ENCODE measurements around the gene RASA2. TPM values are rescaled to one million over a fixed set of nuclear protein-coding genes. Genes with fewer than 3 reads are reported as not detected.

Gene RASA2, protein sequence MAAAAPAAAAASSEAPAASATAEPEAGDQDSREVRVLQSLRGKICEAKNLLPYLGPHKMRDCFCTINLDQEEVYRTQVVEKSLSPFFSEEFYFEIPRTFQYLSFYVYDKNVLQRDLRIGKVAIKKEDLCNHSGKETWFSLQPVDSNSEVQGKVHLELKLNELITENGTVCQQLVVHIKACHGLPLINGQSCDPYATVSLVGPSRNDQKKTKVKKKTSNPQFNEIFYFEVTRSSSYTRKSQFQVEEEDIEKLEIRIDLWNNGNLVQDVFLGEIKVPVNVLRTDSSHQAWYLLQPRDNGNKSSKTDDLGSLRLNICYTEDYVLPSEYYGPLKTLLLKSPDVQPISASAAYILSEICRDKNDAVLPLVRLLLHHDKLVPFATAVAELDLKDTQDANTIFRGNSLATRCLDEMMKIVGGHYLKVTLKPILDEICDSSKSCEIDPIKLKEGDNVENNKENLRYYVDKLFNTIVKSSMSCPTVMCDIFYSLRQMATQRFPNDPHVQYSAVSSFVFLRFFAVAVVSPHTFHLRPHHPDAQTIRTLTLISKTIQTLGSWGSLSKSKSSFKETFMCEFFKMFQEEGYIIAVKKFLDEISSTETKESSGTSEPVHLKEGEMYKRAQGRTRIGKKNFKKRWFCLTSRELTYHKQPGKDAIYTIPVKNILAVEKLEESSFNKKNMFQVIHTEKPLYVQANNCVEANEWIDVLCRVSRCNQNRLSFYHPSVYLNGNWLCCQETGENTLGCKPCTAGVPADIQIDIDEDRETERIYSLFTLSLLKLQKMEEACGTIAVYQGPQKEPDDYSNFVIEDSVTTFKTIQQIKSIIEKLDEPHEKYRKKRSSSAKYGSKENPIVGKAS
- total RNA-seq: 10 to 100 TPM in 3 of 4 donors, 1 to 10 TPM in 1; 9.1 to 12.8 (median 10.6) TPM

DNA sequence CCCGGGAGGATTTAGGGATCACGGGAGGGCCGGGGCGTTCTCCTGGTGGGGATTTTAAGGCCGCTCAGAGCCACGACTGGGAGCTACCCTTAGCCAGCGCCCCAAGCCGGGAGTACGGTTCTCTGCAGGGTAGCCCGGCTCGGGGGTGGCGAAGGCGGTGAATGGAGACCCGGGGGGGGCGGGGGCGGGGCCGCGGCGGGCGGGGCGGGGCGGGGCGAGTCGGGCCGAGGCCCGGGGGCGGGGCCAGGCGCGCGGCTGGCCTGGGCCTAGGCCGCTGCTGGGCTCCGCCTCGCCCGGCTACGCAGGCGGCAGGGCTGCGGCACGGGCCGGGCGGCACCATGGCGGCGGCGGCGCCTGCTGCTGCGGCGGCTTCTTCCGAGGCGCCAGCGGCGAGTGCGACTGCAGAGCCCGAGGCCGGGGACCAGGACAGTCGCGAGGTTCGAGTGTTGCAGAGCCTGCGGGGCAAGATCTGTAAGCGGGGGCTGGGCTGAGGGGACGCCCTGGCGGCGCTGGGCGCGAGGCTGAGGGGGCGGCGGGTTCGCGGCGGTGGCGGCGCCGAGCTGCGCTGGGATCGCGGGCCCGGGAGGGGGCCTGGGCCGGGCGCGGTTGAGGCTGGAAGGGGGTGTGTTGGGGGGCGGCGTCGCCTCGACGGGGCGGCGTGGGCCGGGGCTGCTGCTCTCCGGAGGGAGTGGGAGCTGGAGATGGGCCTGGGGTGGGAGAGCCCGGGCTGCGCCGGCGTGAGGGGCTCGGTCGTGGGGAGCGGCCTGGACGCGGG is at the start of gene RASA2:
Gene RASA2, plus strand, starts transcription at position 282 of the 775 bp plus-strand sequence. Its CDS starts 57 bp downstream, at position 339.
- Histone ChIP-seq H3K9me3 (no peaks in the 10 kb centered on the region), H3K27me3 (no peaks in the 10 kb centered on the region), H3K36me3 (no peaks in the 10 kb centered on the region), H3K4me3 (peak within 1 kb of the TSS; percentile 75 to 96 (median 92)), H3K27ac (replicated peaks in 1 of 4) (peak within 1 kb of the TSS; percentile 92 to 98 (median 96)), H3K4me1 (peaks cover 5 to 28% (median 19%) of the 10 kb centered on the region in 4 donors)
- intact Hi-C loops (cut with DNase I): no loop called here
- 0% methylated on average over 18 of the region's 96 CpGs for WGBS
- peak; percentile 34 for TF ChIP-seq POLR2A (IDR thresholded peaks at IDR 0.05; ENCODE audit: low read depth)
- TF ChIP-seq EP300 (IDR thresholded peaks at IDR 0.05): no peak
- TF ChIP-seq, protein P1, sequence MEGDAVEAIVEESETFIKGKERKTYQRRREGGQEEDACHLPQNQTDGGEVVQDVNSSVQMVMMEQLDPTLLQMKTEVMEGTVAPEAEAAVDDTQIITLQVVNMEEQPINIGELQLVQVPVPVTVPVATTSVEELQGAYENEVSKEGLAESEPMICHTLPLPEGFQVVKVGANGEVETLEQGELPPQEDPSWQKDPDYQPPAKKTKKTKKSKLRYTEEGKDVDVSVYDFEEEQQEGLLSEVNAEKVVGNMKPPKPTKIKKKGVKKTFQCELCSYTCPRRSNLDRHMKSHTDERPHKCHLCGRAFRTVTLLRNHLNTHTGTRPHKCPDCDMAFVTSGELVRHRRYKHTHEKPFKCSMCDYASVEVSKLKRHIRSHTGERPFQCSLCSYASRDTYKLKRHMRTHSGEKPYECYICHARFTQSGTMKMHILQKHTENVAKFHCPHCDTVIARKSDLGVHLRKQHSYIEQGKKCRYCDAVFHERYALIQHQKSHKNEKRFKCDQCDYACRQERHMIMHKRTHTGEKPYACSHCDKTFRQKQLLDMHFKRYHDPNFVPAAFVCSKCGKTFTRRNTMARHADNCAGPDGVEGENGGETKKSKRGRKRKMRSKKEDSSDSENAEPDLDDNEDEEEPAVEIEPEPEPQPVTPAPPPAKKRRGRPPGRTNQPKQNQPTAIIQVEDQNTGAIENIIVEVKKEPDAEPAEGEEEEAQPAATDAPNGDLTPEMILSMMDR (IDR thresholded peaks at IDR 0.05): no peak
- peak; percentile 51 to 74 for TF ChIP-seq POLR2AphosphoS5 (IDR thresholded peaks at IDR 0.05)
- DNase-seq (ENCODE audit: extremely low spot score): no peak

DNA sequence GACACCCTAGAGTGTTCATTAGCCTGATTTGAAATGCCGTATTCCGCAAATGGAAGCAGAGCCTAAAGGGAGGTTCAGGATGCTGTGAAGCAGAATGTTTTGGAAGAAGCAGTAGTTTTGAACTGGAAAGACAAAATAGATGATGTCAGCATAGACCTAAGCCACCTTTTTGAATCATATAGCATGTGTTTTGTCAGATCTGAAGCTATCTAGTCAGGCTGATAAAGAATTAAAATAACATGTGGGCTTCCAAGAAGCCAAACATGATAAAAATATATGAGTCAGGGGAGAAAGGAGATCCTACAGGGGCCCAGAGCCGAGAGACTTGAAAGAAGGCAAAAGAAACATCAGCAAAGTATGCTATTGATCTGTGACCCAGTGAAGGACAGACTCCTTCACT is 47.2 kb upstream of the RASA2 start:
- H3K27ac ChIP-seq (replicated peaks in 1 of 4): peak overlapping the region; percentile 80 to 86 (median 82)
- H3K4me1 ChIP-seq: peaks cover 57 to 94% (median 89%) of the 10 kb centered on the region in 4 donors
- TF ChIP-seq EP300 (IDR thresholded peaks at IDR 0.05) (no peak), POLR2AphosphoS5 (IDR thresholded peaks at IDR 0.05) (no peak), POLR2A (IDR thresholded peaks at IDR 0.05; ENCODE audit: low read depth) (no peak)
- TF ChIP-seq, protein P1 (IDR thresholded peaks at IDR 0.05): no peak
- no peaks in the 10 kb centered on the region for H3K9me3 ChIP-seq
- no peaks in the 10 kb centered on the region for H3K27me3 ChIP-seq
- WGBS: 84% methylated on average over 3 of the region's 3 CpGs
- peaks cover 11 to 35% (median 24%) of the 10 kb centered on the region in 4 donors for H3K36me3 ChIP-seq
- DNase-seq (ENCODE audit: extremely low spot score): no peak
- intact Hi-C loops (cut with DNase I): no loop called here
- no peak overlapping the region for H3K4me3 ChIP-seq

DNA sequence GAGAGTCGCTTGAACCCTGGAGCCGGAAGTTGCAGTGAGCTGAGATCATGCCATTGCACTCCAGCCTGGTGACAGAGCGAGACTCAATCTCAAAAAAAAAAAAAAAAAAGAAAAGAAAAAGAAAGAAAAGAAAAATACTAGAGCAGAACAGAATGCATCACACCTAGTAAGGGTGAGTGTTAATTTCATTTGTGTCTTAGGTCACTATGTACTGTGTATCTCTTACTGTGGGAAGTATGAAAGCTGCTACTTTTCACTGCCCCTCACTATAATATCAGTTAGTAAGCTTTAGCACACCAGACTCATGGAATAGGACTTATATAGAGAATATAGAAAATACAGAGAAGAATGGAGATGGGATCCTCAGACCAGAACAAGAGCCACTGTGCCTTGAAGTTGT is 45.9 kb upstream of the RASA2 start:
- Histone ChIP-seq H3K27me3 (no peaks in the 10 kb centered on the region), H3K4me1 (peaks cover 60 to 96% (median 84%) of the 10 kb centered on the region in 4 donors), H3K9me3 (no peaks in the 10 kb centered on the region), H3K4me3 (no peak overlapping the region), H3K27ac (replicated peaks in 1 of 4) (peak overlapping the region; percentile 80 to 86 (median 82)), H3K36me3 (peaks cover 11 to 47% (median 34%) of the 10 kb centered on the region in 4 donors)
- TF ChIP-seq POLR2A (IDR thresholded peaks at IDR 0.05; ENCODE audit: low read depth) (no peak), EP300 (IDR thresholded peaks at IDR 0.05) (no peak), POLR2AphosphoS5 (IDR thresholded peaks at IDR 0.05) (no peak)
- TF ChIP-seq, protein P1 (IDR thresholded peaks at IDR 0.05): no peak
- intact Hi-C loops (cut with DNase I): no loop called here
- no peak for DNase-seq (ENCODE audit: extremely low spot score)
- WGBS: 94% methylated on average over 3 of the region's 3 CpGs
